NCI-H2227 (cell line): ENCODE results near the gene POLR3F.
"Not testable (repeated sequence)": the region's sequence is repeated elsewhere in the genome, so short reads cannot be mapped to it uniquely, and the experiment has no call there.

Experiments
- DNase-seq: peaks from one replicate; lab custom pipeline; 2025; ENCODE audit not compliant: unreplicated experiment; lab: John Stamatoyannopoulos, UW

The POLR3F gene

GRCh38 chr20:18504479-18505060 is 37.4 kb downstream of the POLR3F start:
- DNase-seq: no peak

GRCh38 chr20:18506744-18507143 is 39.6 kb downstream of the POLR3F start:
- DNase-seq: peak; percentile 45

- peak; percentile 98 for DNase-seq
Observed at GRCh38 chr20:18507218-18508191, 40.3 kb downstream of the POLR3F start, which contains the start of gene SEC23B. Gene SEC23B (plus strand): TSS chr20:18507940. CDS start chr20:18510836, 2,896 bp downstream.

- no peak for DNase-seq
Observed at GRCh38 chr20:18511571-18511970, 44.4 kb downstream of the POLR3F start.

- no peak for DNase-seq
Observed at GRCh38 chr20:18513208-18513607, 46.0 kb downstream of the POLR3F start.

GRCh38 chr20:18514127-18514526 is 46.9 kb downstream of the POLR3F start:
- no peak for DNase-seq

GRCh38 chr20:18515973-18516372 is 48.8 kb downstream of the POLR3F start:
- no peak for DNase-seq

- DNase-seq: not testable (repeated sequence)
Observed at GRCh38 chr20:18522066-18522465, 54.9 kb downstream of the POLR3F start.

- DNase-seq: no peak
Observed at GRCh38 chr20:18523066-18523465, 55.9 kb downstream of the POLR3F start.

GRCh38 chr20:18524646-18525045 is 57.5 kb downstream of the POLR3F start:
- DNase-seq: no peak

GRCh38 chr20:18526761-18527160 is 59.6 kb downstream of the POLR3F start:
- not testable (repeated sequence) for DNase-seq

GRCh38 chr20:18527339-18527738 is 60.1 kb downstream of the POLR3F start:
- no peak for DNase-seq

GRCh38 chr20:18527836-18528235 is 60.6 kb downstream of the POLR3F start:
- no peak for DNase-seq

GRCh38 chr20:18529041-18529440 is 61.9 kb downstream of the POLR3F start:
- no peak for DNase-seq

GRCh38 chr20:18532626-18533025 is 65.4 kb downstream of the POLR3F start:
- DNase-seq: no peak

GRCh38 chr20:18533491-18533890 is 66.3 kb downstream of the POLR3F start:
- no peak for DNase-seq

- no peak for DNase-seq
Observed at GRCh38 chr20:18533978-18534644, 66.9 kb downstream of the POLR3F start.
